GM15510 (cell line): Measurements from ENCODE around the gene SNRNP25.

Experiments
- POLR2A ChIP-seq: IDR thresholded peaks from 3 replicates; pipeline ENCODE4 v1.6.1; 2011; ENCODE audit warnings: borderline replicate concordance; ENCODE audit not compliant: insufficient read length; ENCODE audit errors: extremely low read depth

Gene SNRNP25

DNA sequence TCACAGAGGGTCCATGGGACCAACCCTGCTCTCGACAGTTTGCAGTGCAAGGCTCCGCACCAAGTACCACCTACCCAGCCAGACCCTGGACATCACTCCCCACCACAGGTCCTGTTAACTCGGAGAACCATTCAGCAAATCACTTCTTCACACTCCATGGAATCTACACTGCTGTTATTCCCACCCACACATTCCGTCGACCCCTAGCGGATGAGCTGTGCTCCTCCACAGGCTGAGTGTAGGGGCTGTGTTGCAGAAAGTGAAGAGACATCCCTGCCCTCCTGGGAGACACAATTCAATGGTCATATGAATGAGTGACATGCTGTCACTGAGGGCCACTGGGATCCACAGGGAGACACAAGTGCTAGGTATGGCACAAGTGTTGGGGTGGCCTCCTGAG is 51.9 kb downstream of the SNRNP25 start:
- TF ChIP-seq POLR2A: no peak

- TF ChIP-seq POLR2A: no peak
Observed at GRCh38 chr16:106623-107324, 53.1 kb downstream of the SNRNP25 start.
